Calu3 (cell line): Measurements from ENCODE around the gene MAMLD1. TPM values are rescaled to one million over a fixed set of nuclear protein-coding genes. Genes with fewer than 3 reads are reported as not detected.

Source experiments
- BruUV-seq: library from RNA; stranded (reverse); fragments of 400-500 nt; replicated peaks from 2 replicates; lab custom pipeline; 2021; lab: Mats Ljungman, UMichigan
- CTCF ChIA-PET: fragments of 300-600 bp; sonication (Branson Sonifier 250); formaldehyde crosslinking; loops from one replicate; lab custom pipeline; 2022; ENCODE audit warnings: antibody characterized with exemption; lab: Charles Lee
- DNase-seq: peaks from one replicate; pipeline ENCODE4 v3.0.0; 2022
- H3K27ac Mint-ChIP-seq: one replicate; pipeline ENCODE4 v1.8.0; 2022; ENCODE audit warnings: mixed read lengths; ENCODE audit not compliant: unreplicated experiment
- H3K27me3 Mint-ChIP-seq: one replicate; pipeline ENCODE4 v1.8.0; 2022; ENCODE audit warnings: mixed read lengths; ENCODE audit not compliant: unreplicated experiment
- H3K36me3 Mint-ChIP-seq: one replicate; pipeline ENCODE4 v1.8.0; 2022; ENCODE audit warnings: mild to moderate bottlenecking, moderate library complexity, mixed read lengths; ENCODE audit not compliant: insufficient read depth, unreplicated experiment
- H3K4me1 Mint-ChIP-seq: one replicate; pipeline ENCODE4 v1.8.0; 2022; ENCODE audit warnings: mild to moderate bottlenecking, low read depth, mixed read lengths; ENCODE audit not compliant: unreplicated experiment
- H3K4me3 Mint-ChIP-seq: one replicate; pipeline ENCODE4 v1.8.0; 2022; ENCODE audit warnings: mild to moderate bottlenecking, low read depth, moderate library complexity, mixed read lengths; ENCODE audit not compliant: unreplicated experiment
- H3K9me3 Mint-ChIP-seq: one replicate; pipeline ENCODE4 v1.8.0; 2022; ENCODE audit warnings: low read depth, mixed read lengths; ENCODE audit not compliant: unreplicated experiment
- CTCF ChIP-seq: fragments of 200-600 bp; IDR thresholded peaks from one replicate; pipeline ENCODE4 v1.8.0; 2022; ENCODE audit warnings: antibody characterized with exemption; ENCODE audit not compliant: unreplicated experiment
- intact Hi-C: fragments of 100-400 bp; cut with micrococcal nuclease; formaldehyde crosslinking; loops from one replicate; pipeline ENCODE4 v1.10.0; 2022; ENCODE audit not compliant: unreplicated experiment
- total RNA-seq: library from RNA; stranded (reverse); gene quantifications from 2 replicates; pipeline ENCODE4 v1.2.3, GENCODE V29; 2022

Gene MAMLD1
- total RNA-seq, 1 experiment from 2014 or later, result 8.8 TPM

GRCh38 chrX:150411656-150412055, 48.5 kb downstream of the MAMLD1 start:
- no TSS peak for BruUV-seq
- H3K4me1 Mint-ChIP-seq, result no peaks in the 10 kb centered on the region
- no peak for TF ChIP-seq CTCF

DNA sequence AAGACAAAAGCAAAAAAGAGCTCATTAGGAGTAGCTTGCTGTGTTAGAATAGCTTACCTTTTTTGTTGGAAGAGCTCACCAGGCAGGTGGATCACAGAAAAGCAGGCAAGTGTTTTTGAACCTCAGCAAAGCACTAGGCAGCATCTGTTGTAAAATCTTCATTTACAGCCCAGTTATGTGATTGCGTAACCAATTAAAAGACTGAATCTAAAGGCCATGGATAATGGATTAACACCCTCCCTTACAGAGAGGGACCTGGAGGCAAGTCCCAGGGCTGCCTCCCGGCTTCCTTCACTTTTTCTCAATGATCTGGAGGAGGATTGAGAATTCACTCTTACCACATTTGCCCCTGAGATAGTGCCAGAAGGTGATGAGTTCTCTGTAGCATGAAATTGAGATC, 51.1 kb downstream of the MAMLD1 start:
- Mint-ChIP-seq H3K4me1 (no peaks in the 10 kb centered on the region), H3K36me3 (no peaks in the 10 kb centered on the region), H3K4me3 (no peak overlapping the region), H3K9me3 (no peaks in the 10 kb centered on the region), H3K27me3 (no peaks in the 10 kb centered on the region), H3K27ac (no peak overlapping the region)
- DNase-seq, result no peak
- no TSS peak for BruUV-seq
- no peak for TF ChIP-seq CTCF
- intact Hi-C loops, result no loop called here
- CTCF ChIA-PET, result interaction anchor here (0.7 kb wide), 1 partner anchor 50 kb away, joined by 3 read pairs; no protein-coding TSS in a partner anchor

More at GRCh38 chrX:150411656-150412055, 48.5 kb downstream of the MAMLD1 start:
- no peak overlapping the region for H3K27ac Mint-ChIP-seq
- CTCF ChIA-PET, result no interaction called here
- intact Hi-C loops, result no loop called here
- H3K9me3 Mint-ChIP-seq, result no peaks in the 10 kb centered on the region
- no peak for DNase-seq
- H3K27me3 Mint-ChIP-seq, result no peaks in the 10 kb centered on the region
- no peaks in the 10 kb centered on the region for H3K36me3 Mint-ChIP-seq
- no peak overlapping the region for H3K4me3 Mint-ChIP-seq

GRCh38 chrX:150416469-150416868, 53.4 kb downstream of the MAMLD1 start:
- DNase-seq, result no peak
- H3K27me3 Mint-ChIP-seq, result no peaks in the 10 kb centered on the region
- H3K4me3 Mint-ChIP-seq, result no peak overlapping the region
- no peak for TF ChIP-seq CTCF
- H3K9me3 Mint-ChIP-seq, result no peaks in the 10 kb centered on the region
- H3K36me3 Mint-ChIP-seq, result no peaks in the 10 kb centered on the region
- CTCF ChIA-PET, result no interaction called here
- no peak overlapping the region for H3K27ac Mint-ChIP-seq
- BruUV-seq, result no TSS peak
- intact Hi-C loops, result no loop called here
- no peaks in the 10 kb centered on the region for H3K4me1 Mint-ChIP-seq

DNA sequence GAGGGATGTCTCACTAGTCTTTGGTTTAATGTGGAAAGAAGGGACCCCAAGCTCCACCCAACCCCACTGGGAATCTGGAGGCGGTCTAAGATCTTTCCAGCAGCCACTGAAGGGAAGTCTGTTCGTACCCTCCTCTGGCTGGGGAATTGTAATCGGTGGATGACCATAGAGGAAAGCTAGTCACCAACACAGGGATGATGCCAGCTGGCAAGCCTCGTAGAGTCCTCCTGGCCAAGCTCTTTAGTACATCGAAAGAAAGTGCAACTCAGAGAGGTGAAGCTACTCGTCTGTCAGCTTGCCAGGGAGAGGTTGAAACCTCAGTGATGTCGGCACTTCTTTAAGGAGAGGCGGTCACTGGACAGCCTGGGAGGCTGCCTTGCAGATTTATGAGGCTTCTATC, 58.7 kb downstream of the MAMLD1 start:
- no peaks in the 10 kb centered on the region for H3K9me3 Mint-ChIP-seq
- CTCF ChIA-PET, result no interaction called here
- H3K27me3 Mint-ChIP-seq, result no peaks in the 10 kb centered on the region
- no peak for DNase-seq
- no peak for TF ChIP-seq CTCF
- no peaks in the 10 kb centered on the region for H3K36me3 Mint-ChIP-seq
- intact Hi-C loops, result no loop called here
- BruUV-seq, result no TSS peak
- H3K4me1 Mint-ChIP-seq, result no peaks in the 10 kb centered on the region
- no peak overlapping the region for H3K4me3 Mint-ChIP-seq
- H3K27ac Mint-ChIP-seq, result no peak overlapping the region
